Activated CD4-positive, alpha-beta T cell treated with anti-CD3 and anti-CD28 coated beads, Interleukin-2, Interleukin-6, amounts not matched to agents 100 ng/mL and 50 ng/mL, durations not matched to agents 16 hours and 8 hours (primary cell): ENCODE results near the gene IDH3G.
"Not testable (repeated sequence)": the region's sequence is repeated elsewhere in the genome, so short reads cannot be mapped to it uniquely, and the experiment has no call there.

Experiments
- DNase-seq: peaks from one replicate; pipeline ENCODE4 v3.0.0-alpha.2; 2020

Gene IDH3G

GRCh38 chrX:153771415-153772315, 22.5 kb downstream of the IDH3G start:
- no peak for DNase-seq

- no peak for DNase-seq
Observed at GRCh38 chrX:153770601-153771414, 23.4 kb downstream of the IDH3G start.

- DNase-seq = no peak
Observed at GRCh38 chrX:153769865-153770600, 24.1 kb downstream of the IDH3G start.

- no peak for DNase-seq
Observed at GRCh38 chrX:153769158-153769864, 24.9 kb downstream of the IDH3G start.

- no peak for DNase-seq
Observed at GRCh38 chrX:153768311-153769157, 25.6 kb downstream of the IDH3G start.

GRCh38 chrX:153767674-153768055, 26.5 kb downstream of the IDH3G start:
- no peak for DNase-seq

- no peak for DNase-seq
Observed at GRCh38 chrX:153766871-153767673, 27.1 kb downstream of the IDH3G start.

GRCh38 chrX:153766098-153766817, 27.9 kb downstream of the IDH3G start:
- DNase-seq = no peak

GRCh38 chrX:153765138-153766079, 28.8 kb downstream of the IDH3G start:
- no peak for DNase-seq

GRCh38 chrX:153764786-153765137, 29.4 kb downstream of the IDH3G start:
- DNase-seq = no peak

- DNase-seq = peak; percentile 87
Observed at GRCh38 chrX:153763989-153764755, 30.0 kb downstream of the IDH3G start, which contains the start of gene PLXNB3. TSS of gene PLXNB3 (plus strand) at chrX:153764249. CDS start at chrX:153765536, 1,287 bp downstream.

GRCh38 chrX:153763298-153763932, 30.8 kb downstream of the IDH3G start:
- DNase-seq = no peak

- no peak for DNase-seq
Observed at GRCh38 chrX:153762626-153763173, 31.5 kb downstream of the IDH3G start.

- DNase-seq = no peak
Observed at GRCh38 chrX:153761863-153762262, 32.3 kb downstream of the IDH3G start.

- DNase-seq = no peak
Observed at GRCh38 chrX:153755136-153755535, 39.0 kb downstream of the IDH3G start.

- DNase-seq = no peak
Observed at GRCh38 chrX:153750127-153750774, 43.9 kb downstream of the IDH3G start.

GRCh38 chrX:153749017-153749416, 45.2 kb downstream of the IDH3G start:
- not testable (repeated sequence) for DNase-seq
